GM12878 (cell line): ENCODE measurements around the gene GCNT3. TPM values are rescaled to one million over a fixed set of nuclear protein-coding genes. Genes with fewer than 3 reads are reported as not detected.

ENCODE experiments used
- ATAC-seq: fragments of 200-7000 bp; cut with Tn5 transposase; 3 replicates; pipeline ENCODE4 v1.9.1; 2020; ENCODE audit warnings: mild to moderate bottlenecking, moderate library complexity
- BruUV-seq: library from RNA; stranded (reverse); fragments of 400-500 nt; replicated peaks from 2 replicates; lab custom pipeline; 2021; lab: Mats Ljungman, UMichigan
- CTCF ChIA-PET: fragments of 300-600 bp; sonication (Branson Sonifier 250); formaldehyde crosslinking; extraction: SDS; loops from one replicate; lab custom pipeline; 2021; ENCODE audit warnings: inconsistent platforms; lab: Yijun Ruan, JAX
- POLR2A ChIA-PET: fragments of 350-600 bp; formaldehyde crosslinking; extraction: SDS; loops from one replicate; lab custom pipeline; 2021; ENCODE audit warnings: inconsistent platforms; lab: Charles Lee
- RAD21 ChIA-PET: fragments of 300-600 bp; sonication (Branson Sonifier 250); formaldehyde crosslinking; loops from one replicate; lab custom pipeline; 2023; ENCODE audit warnings: antibody characterized with exemption; ENCODE audit not compliant: unreplicated experiment; lab: Charles Lee
- SMC1A ChIA-PET: fragments of 300-600 bp; sonication (Branson Sonifier 250); formaldehyde crosslinking; loops from one replicate; lab custom pipeline; 2023; ENCODE audit not compliant: unreplicated experiment, uncharacterized antibody; lab: Charles Lee
- DNase-seq: peaks from one replicate; pipeline ENCODE4 v3.0.0-alpha.2; 2011; ENCODE audit warnings: low read depth, low spot score
- FAIRE-seq: peaks from 3 replicates; lab custom pipeline; 2011; peaks lifted over from hg19 to GRCh38; lab: Jason Lieb, UNC
- H2AFZ ChIP-seq: 2 replicates; pipeline ENCODE4 v1.6.0; 2011; ENCODE audit warnings: low read depth, low read length, control low read depth; ENCODE audit not compliant: control insufficient read depth
- H3K27ac ChIP-seq: 2 replicates; pipeline ENCODE4 v1.5.1; 2011; ENCODE audit warnings: control low read depth; ENCODE audit not compliant: control insufficient read depth, insufficient read depth
- H3K27me3 ChIP-seq, 2 experiments: replicated peaks in 1 of 2; 2 replicates each; pipeline versions ENCODE4 v1.6.0 to v1.6.1; 2011; ENCODE audit warnings: low read length in 1 of 2; ENCODE audit not compliant: control insufficient read depth in 2 of 2, insufficient read depth in 2 of 2
- H3K36me3 ChIP-seq, 2 experiments: 2 replicates each; pipeline ENCODE4 v1.5.1; 2011; ENCODE audit warnings: low read length in 1 of 2; ENCODE audit not compliant: control insufficient read depth in 2 of 2, insufficient read depth in 2 of 2
- H3K4me1 ChIP-seq: 2 replicates; pipeline ENCODE4 v1.6.1; 2011; ENCODE audit warnings: mild to moderate bottlenecking, low read length, moderate library complexity, mixed read lengths; ENCODE audit not compliant: control insufficient read depth, insufficient read depth
- H3K4me2 ChIP-seq: 2 replicates; pipeline ENCODE4 v1.6.0; 2011; ENCODE audit warnings: control low read depth; ENCODE audit not compliant: control insufficient read depth, insufficient read depth
- H3K4me3 ChIP-seq: fragments of 200-600 bp; sonication (generic); 2 replicates; pipeline ENCODE4 v1.5.1; 2016
- H3K79me2 ChIP-seq: 2 replicates; pipeline ENCODE4 v1.6.0; 2011; ENCODE audit warnings: low read length; ENCODE audit not compliant: control insufficient read depth, insufficient read depth
- H3K9ac ChIP-seq: 2 replicates; pipeline ENCODE4 v1.8.0; 2011; ENCODE audit warnings: low read length, control low read depth, mixed read lengths; ENCODE audit not compliant: control insufficient read depth, insufficient read depth
- H3K9me3 ChIP-seq: replicated peaks from 3 replicates; pipeline ENCODE4 v1.5.1; 2011; ENCODE audit warnings: mild to moderate bottlenecking, low read length; ENCODE audit not compliant: control insufficient read depth, insufficient read depth
- H4K20me1 ChIP-seq: 2 replicates; pipeline ENCODE4 v1.6.0; 2011; ENCODE audit not compliant: control insufficient read depth, insufficient read depth
- CEBPB ChIP-seq, 2 experiments: fragments of 150-350 bp in 1 of 2; IDR thresholded peaks; 2 replicates each; pipeline ENCODE4 v1.6.1; 2012 to 2014; ENCODE audit warnings: low read depth in 2 of 2, low read length in 2 of 2, borderline replicate concordance in 1 of 2, inconsistent platforms in 1 of 2
- EZH2 ChIP-seq: IDR thresholded peaks from 2 replicates; pipeline ENCODE4 v1.6.1; 2012; ENCODE audit warnings: low read depth, mild to moderate bottlenecking, control low read depth, inconsistent platforms, low read length, borderline replicate concordance; ENCODE audit not compliant: control insufficient read depth
- FOS ChIP-seq: IDR thresholded peaks from 3 replicates; pipeline ENCODE4 v1.6.1; 2011; ENCODE audit warnings: borderline replicate concordance; ENCODE audit not compliant: insufficient read length; ENCODE audit errors: extremely low read depth
- FOXM1 ChIP-seq: IDR thresholded peaks from 2 replicates; pipeline ENCODE4 v1.6.1; 2012; ENCODE audit warnings: low read depth, mild to moderate bottlenecking, inconsistent platforms, low read length, moderate library complexity
- GATAD2B ChIP-seq: fragments of 450-650 bp; conservative IDR thresholded peaks from 2 replicates; pipeline ENCODE4 v1.6.1; 2017; ENCODE audit warnings: low read depth, mild to moderate bottlenecking, moderate library complexity
- JUNB ChIP-seq: IDR thresholded peaks from 2 replicates; pipeline ENCODE4 v1.6.1; 2016; ENCODE audit warnings: antibody characterized with exemption, mild to moderate bottlenecking
- RCOR1 ChIP-seq: conservative IDR thresholded peaks from 2 replicates; pipeline ENCODE4 v1.6.1; 2012; ENCODE audit warnings: low read depth, low read length, improper control_type of control experiment
- RUNX3 ChIP-seq: IDR thresholded peaks from 2 replicates; pipeline ENCODE4 v1.6.1; 2012; ENCODE audit warnings: low read length, inconsistent platforms
- SMARCA5 ChIP-seq: fragments of 450-650 bp; IDR thresholded peaks from 2 replicates; pipeline ENCODE4 v1.6.1; 2017; ENCODE audit warnings: mild to moderate bottlenecking
- SREBF1 ChIP-seq: IDR thresholded peaks from 2 replicates; pipeline ENCODE4 v1.6.1; 2012; ENCODE audit warnings: mild to moderate bottlenecking, low read length
- TCF7 ChIP-seq: IDR thresholded peaks from 2 replicates; pipeline ENCODE4 v1.6.1; 2014; ENCODE audit warnings: antibody characterized with exemption, borderline replicate concordance
- YY1 ChIP-seq: IDR thresholded peaks from 2 replicates; pipeline ENCODE4 v1.6.1; 2011; ENCODE audit warnings: low read depth, mild to moderate bottlenecking, low read length
- WGBS: methylation state at CpG from one replicate; pipeline ENCODE4 v1.1.6; 2016; ENCODE audit warnings: low lambda C conversion rate; ENCODE audit not compliant: insufficient replicate concordance, insufficient coverage; ENCODE audit errors: missing lambda C conversion rate; 5-methylcytosine and 5-hydroxymethylcytosine counted together
- in situ Hi-C: fragments of 300-500 bp; cut with MboI; formaldehyde crosslinking; loops from 9 replicates; pipeline ENCODE4 v1.14.3; 2018; ENCODE audit warnings: mixed read lengths
- intact Hi-C: fragments of 100-400 bp; cut with micrococcal nuclease; formaldehyde crosslinking; loops from one replicate; pipeline ENCODE4 v1.14.2; 2022; ENCODE audit not compliant: unreplicated experiment
- polyA plus RNA-seq, 11 experiments: library from polyadenylated mRNA; depleted of rRNA in 4 of 11; unstranded in 6 of 11; stranded (reverse) in 5 of 11; fragments of >200 nt; fragmentation: Nextera tagmentation in 4 of 11; fragmentation: Illumina TruSeq in 1 of 11; extraction: Ambion mirVana in 4 of 11; extraction: Trizol in 1 of 11; gene quantifications; 1 replicate in 1 of 11; 2 replicates in 10 of 11; pipeline versions ENCODE4 v1.2.1 to v1.2.3, GENCODE V29; 2011 to 2016; ENCODE audit warnings: inconsistent platforms in 2 of 11, missing spikeins in 2 of 11, low read depth in 1 of 11
- total RNA-seq, 4 experiments: library from RNA; depleted of rRNA in 3 of 4; stranded (reverse); fragments of >200 nt in 3 of 4; fragmentation: Illumina TruSeq in 1 of 4; extraction: Trizol in 1 of 4; gene quantifications; 2 replicates each; pipeline versions ENCODE4 v1.2.1 to v1.2.3, GENCODE V29; 2013 to 2021
- TF ChIP-seq, protein P1 (sequence below): fragments of 450-650 bp; IDR thresholded peaks from 2 replicates; pipeline ENCODE4 v1.6.1; 2016; ENCODE audit warnings: mild to moderate bottlenecking, moderate library complexity, borderline replicate concordance

GCNT3 gene
- total and polyA plus RNA-seq, 10 of the 15 experiments (the other 5 are each of a cell fraction or from before 2014, with no cell fraction given) = 0.03 to 0.53 (median 0.25) TPM; not detected in 2

DNA sequence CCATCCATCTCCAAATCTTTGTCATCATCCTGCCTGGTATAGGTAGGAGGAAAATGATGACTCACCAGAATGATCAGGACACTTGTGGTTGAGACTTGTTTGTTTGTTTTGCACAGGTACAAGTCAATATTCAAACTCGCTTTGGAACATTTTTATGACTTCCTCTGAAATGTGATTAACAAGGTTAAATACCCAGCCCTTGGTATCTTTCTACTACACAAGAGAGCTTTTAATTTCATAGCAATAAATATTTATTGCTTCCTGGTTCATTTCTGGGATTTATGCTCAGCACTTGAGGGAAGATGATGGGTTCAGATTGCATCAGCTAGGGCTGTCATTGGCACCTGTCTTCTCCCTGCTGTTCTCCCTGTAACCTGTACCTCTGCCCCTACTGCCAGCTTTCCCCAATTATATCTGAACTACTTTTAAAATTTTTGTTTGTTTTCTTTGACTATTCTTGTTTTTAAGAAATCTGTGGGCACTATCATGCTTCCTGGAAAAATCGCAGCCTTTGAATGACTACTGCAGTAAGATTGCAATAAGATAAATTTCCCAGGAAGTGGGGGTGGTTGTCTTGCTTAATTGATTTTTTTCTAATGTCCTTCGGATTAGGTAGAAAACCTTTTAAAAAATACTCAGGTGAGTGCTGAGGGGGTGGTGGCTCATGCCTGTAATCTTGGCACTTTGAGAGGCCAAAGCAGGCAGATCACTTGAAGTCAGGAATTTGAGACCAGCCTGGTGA lies 24.3 kb upstream of the GCNT3 start:
- ATAC-seq = no peak
- Histone ChIP-seq H3K4me3 (no peak overlapping the region), H3K9me3 (no peaks in the 10 kb centered on the region), H3K27ac (no peak overlapping the region)
- no peak for FAIRE-seq
- TF ChIP-seq TCF7 = no peak
- TF ChIP-seq, all 136 proteins: peak for 0
- whole genome bisulfite sequencing = 58% methylated on average over 3 of the region's 3 CpGs
- Histone ChIP-seq H3K9ac (no peak overlapping the region), H2AFZ (no peak overlapping the region), H3K4me2 (no peak overlapping the region), H3K27me3 (no peaks in the 10 kb centered on the region), H3K79me2 (no peaks in the 10 kb centered on the region), H3K4me1 (peaks cover 12% of the 10 kb centered on the region), H4K20me1 (no peaks in the 10 kb centered on the region), H3K36me3 (no peaks in the 10 kb centered on the region)
- SMC1A ChIA-PET = interaction anchor here (0.6 kb wide), 2 partner anchors 24 to 84 kb away, joined by 3 read pairs; no protein-coding TSS in a partner anchor
- DNase-seq = no peak
- in situ Hi-C loops = no loop called here
- BruUV-seq = no TSS peak
- POLR2A ChIA-PET = no interaction called here
- intact Hi-C loops = no loop called here
- RAD21 ChIA-PET = no interaction called here
- CTCF ChIA-PET = interaction anchor here (0.6 kb wide), 1 partner anchor 36 kb away, joined by 3 read pairs; no protein-coding TSS in a partner anchor

DNA sequence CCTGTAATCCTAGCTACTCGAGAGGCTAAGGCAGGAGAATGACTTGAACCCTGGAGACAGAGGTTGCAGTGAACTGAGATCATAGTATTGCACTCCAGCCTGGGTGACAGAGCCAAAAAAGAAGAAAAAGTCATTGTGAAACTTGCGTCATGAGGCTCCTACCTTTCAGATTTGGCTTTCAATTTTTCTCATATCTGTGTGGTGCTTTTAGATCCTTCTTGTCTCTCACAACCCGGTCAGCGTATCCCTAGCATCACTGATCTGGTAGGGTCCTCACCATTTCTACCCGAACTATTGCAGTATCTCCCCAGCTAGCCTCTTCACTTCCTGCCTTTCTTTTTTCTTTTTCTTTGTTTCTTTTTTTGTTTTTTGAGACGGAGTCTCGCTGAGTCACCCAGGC lies 21.6 kb upstream of the GCNT3 start:
- no peaks in the 10 kb centered on the region for H4K20me1 ChIP-seq
- in situ Hi-C loops = no loop called here
- peaks cover 12% of the 10 kb centered on the region for H3K4me1 ChIP-seq
- 2% methylated on average over 6 of the region's 7 CpGs for WGBS
- POLR2A ChIA-PET = interaction anchor here (0.7 kb wide), 1 partner anchor 48 kb away, joined by 6 read pairs; no protein-coding TSS in a partner anchor
- 0 out of 2 replicates have a peak overlapping the region, but pooled peaks have one; percentile 3 for H3K4me3 ChIP-seq
- CTCF ChIA-PET = no interaction called here
- H3K27ac ChIP-seq = no peak overlapping the region
- no peak overlapping the region for H3K9ac ChIP-seq
- RAD21 ChIA-PET = interaction anchor here (1.0 to 2.1 kb wide), 2 partner anchors 31 to 57 kb away, joined by 3 to 7 read pairs; no protein-coding TSS in a partner anchor
- DNase-seq = peak; percentile 31
- no peak overlapping the region; the same call in 1 of the 2 replicates for H3K4me2 ChIP-seq
- SMC1A ChIA-PET = interaction anchor here (0.6 to 1.5 kb wide), 2 partner anchors 57 to 539 kb away, joined by 3 to 4 read pairs; no protein-coding TSS in a partner anchor
- H3K79me2 ChIP-seq = no peaks in the 10 kb centered on the region
- ATAC-seq = peak; percentile 83
- no peaks in the 10 kb centered on the region for H3K27me3 ChIP-seq
- no peaks in the 10 kb centered on the region for H3K9me3 ChIP-seq
- no peak overlapping the region for H2AFZ ChIP-seq
- intact Hi-C loops = no loop called here
- BruUV-seq = no TSS peak
- FAIRE-seq = peak; percentile 61
- no peaks in the 10 kb centered on the region for H3K36me3 ChIP-seq
- TF ChIP-seq SREBF1 (no peak), SMARCA5 (no peak), GATAD2B (no peak), EZH2 (no peak), JUNB (peak; percentile 83), FOXM1 (no peak), CEBPB (IDR thresholded peaks at IDR 0.05; ENCODE audit: borderline replicate concordance in 1 of 2, low read depth in 2 of 2, low read length in 2 of 2) (no peak), FOS (no peak), RUNX3 (0 out of 2 replicates have a peak, but pooled peaks have one; percentile 14), RCOR1 (no peak), YY1 (no peak)
- TF ChIP-seq, protein P1, sequence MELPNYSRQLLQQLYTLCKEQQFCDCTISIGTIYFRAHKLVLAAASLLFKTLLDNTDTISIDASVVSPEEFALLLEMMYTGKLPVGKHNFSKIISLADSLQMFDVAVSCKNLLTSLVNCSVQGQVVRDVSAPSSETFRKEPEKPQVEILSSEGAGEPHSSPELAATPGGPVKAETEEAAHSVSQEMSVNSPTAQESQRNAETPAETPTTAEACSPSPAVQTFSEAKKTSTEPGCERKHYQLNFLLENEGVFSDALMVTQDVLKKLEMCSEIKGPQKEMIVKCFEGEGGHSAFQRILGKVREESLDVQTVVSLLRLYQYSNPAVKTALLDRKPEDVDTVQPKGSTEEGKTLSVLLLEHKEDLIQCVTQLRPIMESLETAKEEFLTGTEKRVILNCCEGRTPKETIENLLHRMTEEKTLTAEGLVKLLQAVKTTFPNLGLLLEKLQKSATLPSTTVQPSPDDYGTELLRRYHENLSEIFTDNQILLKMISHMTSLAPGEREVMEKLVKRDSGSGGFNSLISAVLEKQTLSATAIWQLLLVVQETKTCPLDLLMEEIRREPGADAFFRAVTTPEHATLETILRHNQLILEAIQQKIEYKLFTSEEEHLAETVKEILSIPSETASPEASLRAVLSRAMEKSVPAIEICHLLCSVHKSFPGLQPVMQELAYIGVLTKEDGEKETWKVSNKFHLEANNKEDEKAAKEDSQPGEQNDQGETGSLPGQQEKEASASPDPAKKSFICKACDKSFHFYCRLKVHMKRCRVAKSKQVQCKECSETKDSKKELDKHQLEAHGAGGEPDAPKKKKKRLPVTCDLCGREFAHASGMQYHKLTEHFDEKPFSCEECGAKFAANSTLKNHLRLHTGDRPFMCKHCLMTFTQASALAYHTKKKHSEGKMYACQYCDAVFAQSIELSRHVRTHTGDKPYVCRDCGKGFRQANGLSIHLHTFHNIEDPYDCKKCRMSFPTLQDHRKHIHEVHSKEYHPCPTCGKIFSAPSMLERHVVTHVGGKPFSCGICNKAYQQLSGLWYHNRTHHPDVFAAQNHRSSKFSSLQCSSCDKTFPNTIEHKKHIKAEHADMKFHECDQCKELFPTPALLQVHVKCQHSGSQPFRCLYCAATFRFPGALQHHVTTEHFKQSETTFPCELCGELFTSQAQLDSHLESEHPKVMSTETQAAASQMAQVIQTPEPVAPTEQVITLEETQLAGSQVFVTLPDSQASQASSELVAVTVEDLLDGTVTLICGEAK = no peak
